Aorta (tissue), 5 donors: ENCODE data around the gene UGGT2. TPM values are rescaled to one million over a fixed set of nuclear protein-coding genes. Genes with fewer than 3 reads are reported as not detected.

Experiments
- ATAC-seq: fragments of 200-7000 bp; cut with Tn5 transposase; one replicate; pipeline ENCODE4 v1.9.1; 2022; ENCODE audit warnings: moderate library complexity; ENCODE audit not compliant: low FRiP score
- DNase-seq, 2 donors: peaks; one replicate each; pipeline ENCODE4 v3.0.0-alpha.2; 2020
- H3K27ac ChIP-seq, 2 donors: one replicate each; pipeline ENCODE4 v1.5.1; 2013; ENCODE audit warnings: low read length in 2 of 2, mild to moderate bottlenecking in 2 of 2, moderate library complexity in 2 of 2, control low read depth in 1 of 2, inconsistent platforms in 1 of 2, low read depth in 1 of 2
- H3K27me3 ChIP-seq, 2 donors: one replicate each; pipeline ENCODE4 v1.6.1; 2013; ENCODE audit warnings: control low read depth in 1 of 2, low read length in 1 of 2, mild to moderate bottlenecking in 1 of 2, moderate library complexity in 1 of 2; ENCODE audit not compliant: insufficient read depth in 2 of 2, control insufficient read depth in 1 of 2
- H3K36me3 ChIP-seq, 2 donors: one replicate each; pipeline ENCODE4 v1.6.1; 2013; ENCODE audit warnings: control low read depth in 1 of 2, low read length in 1 of 2, mild to moderate bottlenecking in 1 of 2; ENCODE audit not compliant: insufficient read depth in 2 of 2, control insufficient read depth in 1 of 2
- H3K4me1 ChIP-seq, 2 donors: one replicate each; pipeline ENCODE4 v1.6.1; 2013; ENCODE audit warnings: low read length in 2 of 2, control low read depth in 1 of 2, mild to moderate bottlenecking in 1 of 2, moderate library complexity in 1 of 2; ENCODE audit not compliant: insufficient read depth in 2 of 2, control insufficient read depth in 1 of 2
- H3K4me3 ChIP-seq, 2 donors: one replicate each; pipeline ENCODE4 v1.5.1; 2013; ENCODE audit warnings: low read length in 2 of 2, control low read depth in 1 of 2, mild to moderate bottlenecking in 1 of 2
- H3K9me3 ChIP-seq: one replicate; pipeline ENCODE4 v1.6.1; 2013; ENCODE audit warnings: mild to moderate bottlenecking, low read length; ENCODE audit not compliant: control insufficient read depth
- WGBS, 2 donors: extraction: QIAGEN DNeasy Blood & Tissue Kit; methylation state at CpG; one replicate each; pipeline ENCODE4 v1.1.7; 2013; 5-methylcytosine and 5-hydroxymethylcytosine counted together
- intact Hi-C, 2 donors: fragments of 100-400 bp; cut with DNase I; formaldehyde crosslinking; loops; one replicate each; pipeline versions ENCODE4 v1.14.2 to v1.15.0; 2022
- polyA plus RNA-seq, 2 donors: library from polyadenylated mRNA; stranded (reverse); fragments of 200-250 nt; gene quantifications; one replicate each; pipeline ENCODE4 v1.2.3, GENCODE V29; 2013
- total RNA-seq, 2 donors: library from RNA; stranded (reverse); fragmentation: NEBNext Ultra II Directional; extraction: Animal tissue kit (Norgen Biotek cat#: 25700); gene quantifications; one replicate each; pipeline ENCODE4 v1.2.1, GENCODE V29; 2021
- donor health status: healthy with polysubstance abuse.
- donor health status: Bipolar disorder and iron deficiency.
- donor health status: DM: no; HTN: no; CAD: no.
- donor health status: DM: no; HTN: no; CAD: no.
- donor health status: DM: yes; HTN: yes; CAD: no.

The UGGT2 gene
- total and polyA plus RNA-seq, 4 donors, result 8.3 to 69.8 (median 38.8) TPM

GRCh38 chr13:96034662-96035061 is 18.5 kb downstream of the UGGT2 start:
- intact Hi-C loops, result no loop called here
- no peak overlapping the region for H3K27ac ChIP-seq
- H3K27me3 ChIP-seq, result no peaks in the 10 kb centered on the region
- no peak for DNase-seq
- 93 to 94% methylated on average over 10 of the region's 10 CpGs for WGBS, 2 donors
- no peaks in the 10 kb centered on the region for H3K9me3 ChIP-seq
- ATAC-seq, result peak; percentile 11
- H3K4me3 ChIP-seq, result no peak overlapping the region
- no peaks in the 10 kb centered on the region for H3K36me3 ChIP-seq
- no peaks in the 10 kb centered on the region for H3K4me1 ChIP-seq

- H3K27ac ChIP-seq, result no peak overlapping the region
- ATAC-seq (no peak), DNase-seq (no peak)
- H3K27me3 ChIP-seq, result no peaks in the 10 kb centered on the region
- 96 to 97% methylated on average over 12 of the region's 12 CpGs for WGBS, 2 donors
- no peaks in the 10 kb centered on the region for H3K4me1 ChIP-seq
- H3K4me3 ChIP-seq, result no peak overlapping the region
- no peaks in the 10 kb centered on the region for H3K36me3 ChIP-seq
- intact Hi-C loops, result no loop called here
- H3K9me3 ChIP-seq, result no peaks in the 10 kb centered on the region
These were observed 19.8 kb downstream of the UGGT2 start for GRCh38 chr13:96033220-96034015.

- intact Hi-C loops, result no loop called here
- H3K27ac ChIP-seq, result no peak overlapping the region
- WGBS, 2 donors, result 64 to 66% methylated on average over 2 of the region's 2 CpGs
These were observed 20.5 kb downstream of the UGGT2 start for GRCh38 chr13:96032717-96033116.

GRCh38 chr13:96029002-96029401 is 24.2 kb downstream of the UGGT2 start:
- no peak for ATAC-seq
- Histone ChIP-seq H3K9me3 (no peaks in the 10 kb centered on the region), H3K4me1 (peaks cover 0 to 6% of the 10 kb centered on the region in 2 donors), H3K4me3 (no peak overlapping the region), H3K36me3 (no peaks in the 10 kb centered on the region), H3K27me3 (no peaks in the 10 kb centered on the region), H3K27ac (no peak overlapping the region)
- intact Hi-C loops, result loop anchor here in 1 of 2 donors (10.0 kb wide), 1 partner anchor 926 kb away; no protein-coding TSS in a partner anchor
- no peak for DNase-seq
- 97 to 98% methylated on average over 7 of the region's 7 CpGs for WGBS, 2 donors

More at GRCh38 chr13:96032717-96033116, 20.5 kb downstream of the UGGT2 start:
- H3K4me3 ChIP-seq, result no peak overlapping the region
- DNase-seq (no peak), ATAC-seq (no peak)
- no peaks in the 10 kb centered on the region for H3K27me3 ChIP-seq
- H3K4me1 ChIP-seq, result no peaks in the 10 kb centered on the region
- H3K36me3 ChIP-seq, result no peaks in the 10 kb centered on the region
- H3K9me3 ChIP-seq, result no peaks in the 10 kb centered on the region

- ATAC-seq (no peak), DNase-seq (no peak)
- WGBS, 2 donors, result 93 to 99% methylated on average over 2 of the region's 2 CpGs
- peaks cover 0 to 6% of the 10 kb centered on the region in 2 donors for H3K4me1 ChIP-seq
- intact Hi-C loops, result loop anchor here in 1 of 2 donors (10.0 kb wide), 1 partner anchor 927 kb away; no protein-coding TSS in a partner anchor
- H3K27ac ChIP-seq, result no peak overlapping the region
- no peaks in the 10 kb centered on the region for H3K36me3 ChIP-seq
- H3K27me3 ChIP-seq, result no peaks in the 10 kb centered on the region
- no peaks in the 10 kb centered on the region for H3K9me3 ChIP-seq
- H3K4me3 ChIP-seq, result no peak overlapping the region
These were observed 25.7 kb downstream of the UGGT2 start for GRCh38 chr13:96027496-96027895.

- no peak overlapping the region for H3K4me3 ChIP-seq
- DNase-seq (no peak), ATAC-seq (peak; percentile 36)
- no peaks in the 10 kb centered on the region for H3K36me3 ChIP-seq
- peaks cover under 1 to 6% of the 10 kb centered on the region in 2 donors for H3K4me1 ChIP-seq
- H3K27me3 ChIP-seq, result no peaks in the 10 kb centered on the region
- no peaks in the 10 kb centered on the region for H3K9me3 ChIP-seq
- intact Hi-C loops, result loop anchor here in 1 of 2 donors (10.0 kb wide), 1 partner anchor 930 kb away; no protein-coding TSS in a partner anchor
- peak overlapping the region in 1 of 2 donors; percentile 87 for H3K27ac ChIP-seq
These were observed 27.9 kb downstream of the UGGT2 start for GRCh38 chr13:96025283-96025682.

GRCh38 chr13:96020931-96021330 is 32.3 kb downstream of the UGGT2 start:
- no peak overlapping the region for H3K27ac ChIP-seq
- peaks cover 0 to 1% of the 10 kb centered on the region in 2 donors for H3K36me3 ChIP-seq
- intact Hi-C loops, result loop anchor here (2.0 to 10.0 kb wide), 4 partner anchors 56 to 938 kb away; no protein-coding TSS in a partner anchor
- DNase-seq (no peak), ATAC-seq (no peak)
- WGBS, 2 donors, result 73 to 77% methylated on average over 2 of the region's 2 CpGs
- H3K9me3 ChIP-seq, result peaks cover 4% of the 10 kb centered on the region
- H3K4me3 ChIP-seq, result no peak overlapping the region
- no peaks in the 10 kb centered on the region for H3K27me3 ChIP-seq
- H3K4me1 ChIP-seq, result peaks cover 3 to 6% of the 10 kb centered on the region in 2 donors

- Histone ChIP-seq H3K4me1 (peaks cover 3 to 6% of the 10 kb centered on the region in 2 donors), H3K36me3 (peaks cover 0 to 1% of the 10 kb centered on the region in 2 donors), H3K9me3 (peaks cover 4% of the 10 kb centered on the region), H3K27ac (no peak overlapping the region), H3K4me3 (no peak overlapping the region), H3K27me3 (no peaks in the 10 kb centered on the region)
- 35 to 36% methylated on average over 3 of the region's 3 CpGs for WGBS, 2 donors
- peak; percentile 81 for ATAC-seq
- DNase-seq, result no peak
- intact Hi-C loops, result loop anchor here (2.0 to 10.0 kb wide), 4 partner anchors 57 to 939 kb away; no protein-coding TSS in a partner anchor
These were observed 33.0 kb downstream of the UGGT2 start for GRCh38 chr13:96020155-96020575.
